ENCODE results near the gene SPECC1L.

- TF ChIP-seq CTCF (IDR thresholded peaks at IDR 0.05) (no peak), POLR2A (IDR thresholded peaks at IDR 0.05) (no peak)
Measured at GRCh38 chr22:24244144-24244787, 26.4 kb upstream of the SPECC1L start.
